H1 (cell line): Measurements from ENCODE around the gene CHCHD6. TPM values are rescaled to one million over a fixed set of nuclear protein-coding genes. Genes with fewer than 3 reads are reported as not detected.

ENCODE experiments used
- CTCF ChIA-PET: fragments of 300-600 bp; sonication (Branson Sonifier 250); formaldehyde crosslinking; loops from one replicate; lab custom pipeline; 2021; ENCODE audit not compliant: partially characterized antibody; lab: Charles Lee
- POLR2A ChIA-PET: fragments of 300-600 bp; sonication (Branson Sonifier 250); formaldehyde crosslinking; loops from one replicate; lab custom pipeline; 2021; ENCODE audit warnings: inconsistent platforms; ENCODE audit not compliant: partially characterized antibody; lab: Charles Lee
- DNase-seq, 2 experiments: peaks; one replicate each; pipeline versions ENCODE4 v3.0.0 to v3.0.0-alpha.2; 2010 to 2022; ENCODE audit warnings: low spot score in 2 of 2, low read depth in 1 of 2, mixed read lengths in 1 of 2
- FAIRE-seq: peaks from 2 replicates; lab custom pipeline; 2011; peaks lifted over from hg19 to GRCh38; lab: Jason Lieb, UNC
- H2AFZ ChIP-seq: 2 replicates; pipeline ENCODE4 v1.8.1; 2012; ENCODE audit warnings: low read length, inconsistent platforms
- H2AK5ac ChIP-seq: 2 replicates; pipeline ENCODE4 v1.6.1; 2013; ENCODE audit warnings: low read depth, low read length
- H2BK120ac ChIP-seq: replicated peaks from 2 replicates; pipeline ENCODE3; 2013; ENCODE audit warnings: low read depth, low read length, inconsistent platforms
- H2BK12ac ChIP-seq: 2 replicates; pipeline ENCODE4 v1.6.1; 2013; ENCODE audit warnings: low read depth, low read length
- H2BK15ac ChIP-seq: 2 replicates; pipeline ENCODE4 v1.6.1; 2013; ENCODE audit warnings: low read length
- H2BK20ac ChIP-seq: 2 replicates; pipeline ENCODE4 v1.6.1; 2013; ENCODE audit warnings: low read length
- H2BK5ac ChIP-seq: 2 replicates; pipeline ENCODE4 v1.6.1; 2013; ENCODE audit warnings: low read depth, low read length
- H3K14ac ChIP-seq: 2 replicates; pipeline ENCODE4 v1.6.1; 2013; ENCODE audit warnings: inconsistent platforms; ENCODE audit not compliant: insufficient read length
- H3K18ac ChIP-seq: 2 replicates; pipeline ENCODE4 v1.6.1; 2013; ENCODE audit warnings: low read length; ENCODE audit errors: extremely low read depth
- H3K23ac ChIP-seq: 2 replicates; pipeline ENCODE4 v1.6.1; 2013; ENCODE audit warnings: inconsistent platforms; ENCODE audit not compliant: insufficient read length
- H3K23me2 ChIP-seq: 2 replicates; pipeline ENCODE4 v1.6.1; 2013; ENCODE audit warnings: low read depth, low read length
- H3K27ac ChIP-seq: 2 replicates; pipeline ENCODE4 v1.6.1; 2011; ENCODE audit warnings: low read depth, low read length, inconsistent platforms
- H3K27me3 ChIP-seq, 4 experiments: replicated peaks in 1 of 4; 1 replicate in 1 of 4; 2 replicates in 3 of 4; pipeline versions ENCODE4 v1.6.1 to v1.8.1; 2011 to 2013; ENCODE audit warnings: low read length in 3 of 4, mild to moderate bottlenecking in 3 of 4, inconsistent platforms in 2 of 4, mixed read lengths in 2 of 4, moderate library complexity in 1 of 4; ENCODE audit not compliant: control insufficient read depth in 3 of 4, insufficient read depth in 3 of 4; ENCODE audit errors: extremely low read depth in 1 of 4
- H3K36me3 ChIP-seq, 4 experiments: 2 replicates each; pipeline versions ENCODE4 v1.6.1 to v1.8.1; 2011 to 2013; ENCODE audit warnings: mild to moderate bottlenecking in 4 of 4, low read length in 3 of 4, moderate library complexity in 2 of 4, control low read depth in 1 of 4, inconsistent platforms in 1 of 4; ENCODE audit not compliant: insufficient read depth in 4 of 4, control insufficient read depth in 2 of 4
- H3K4ac ChIP-seq: replicated peaks from 2 replicates; pipeline ENCODE3; 2013; ENCODE audit warnings: low read length, low read depth, mixed read lengths, inconsistent platforms; ENCODE audit not compliant: insufficient read length
- H3K4me1 ChIP-seq, 4 experiments: replicated peaks in 1 of 4; 1 replicate in 1 of 4; 2 replicates in 3 of 4; pipeline versions ENCODE4 v1.6.1 to v1.8.1; 2011 to 2013; ENCODE audit warnings: low read length in 3 of 4, inconsistent platforms in 2 of 4, mixed read lengths in 1 of 4; ENCODE audit not compliant: insufficient read depth in 4 of 4, control insufficient read depth in 3 of 4
- H3K4me2 ChIP-seq, 2 experiments: 2 replicates each; pipeline versions ENCODE4 v1.6.1 to v1.8.1; 2011 to 2013; ENCODE audit warnings: low read depth in 2 of 2, low read length in 2 of 2, control low read depth in 1 of 2, inconsistent platforms in 1 of 2, mild to moderate bottlenecking in 1 of 2; ENCODE audit not compliant: insufficient read depth in 1 of 2
- H3K4me3 ChIP-seq, 4 experiments: fragments of 200-600, 300-600 bp in 1 of 4; sonication (generic), shearing (Covaris generic), sonication (Bioruptor Twin) in 1 of 4; 2 replicates each; pipeline versions ENCODE4 v1.5.1 to v1.8.1; 2011 to 2016; ENCODE audit warnings: low read length in 4 of 4, low read depth in 3 of 4, control low read depth in 2 of 4, inconsistent platforms in 2 of 4, mild to moderate bottlenecking in 2 of 4, mixed read lengths in 1 of 4, moderate library complexity in 1 of 4; ENCODE audit not compliant: insufficient read depth in 2 of 4; ENCODE audit errors: extremely low read depth in 1 of 4
- H3K56ac ChIP-seq: replicated peaks from 2 replicates; pipeline ENCODE3; 2013; ENCODE audit warnings: low read depth, mild to moderate bottlenecking, mixed read lengths, low read length, inconsistent platforms; ENCODE audit not compliant: insufficient read length
- H3K79me1 ChIP-seq: 2 replicates; pipeline ENCODE4 v1.6.1; 2013; ENCODE audit warnings: low read depth, low read length, control low read depth
- H3K79me2 ChIP-seq, 2 experiments: 2 replicates each; pipeline versions ENCODE4 v1.6.1 to v1.8.1; 2012 to 2013; ENCODE audit warnings: low read length in 2 of 2, mild to moderate bottlenecking in 2 of 2, inconsistent platforms in 1 of 2; ENCODE audit not compliant: insufficient read depth in 2 of 2, control insufficient read depth in 1 of 2
- H3K9ac ChIP-seq, 4 experiments: replicated peaks in 1 of 4; 1 replicate in 1 of 4; 2 replicates in 3 of 4; pipeline versions ENCODE4 v1.6.1 to v1.8.1; 2011 to 2013; ENCODE audit warnings: low read depth in 3 of 4, low read length in 3 of 4, control low read depth in 2 of 4, mild to moderate bottlenecking in 2 of 4, moderate library complexity in 2 of 4, inconsistent platforms in 1 of 4; ENCODE audit errors: extremely low read depth in 1 of 4
- H3K9me3 ChIP-seq, 2 experiments: 2 replicates each; pipeline versions ENCODE4 v1.6.1 to v1.8.1; 2012 to 2013; ENCODE audit warnings: mild to moderate bottlenecking in 2 of 2, moderate library complexity in 2 of 2, control low read depth in 1 of 2, inconsistent platforms in 1 of 2, low read depth in 1 of 2, low read length in 1 of 2, mixed read lengths in 1 of 2; ENCODE audit not compliant: insufficient read depth in 2 of 2
- H4K20me1 ChIP-seq, 2 experiments: replicated peaks in 1 of 2; 2 replicates each; pipeline versions ENCODE3 to v1.8.1; 2011 to 2013; ENCODE audit warnings: inconsistent platforms in 2 of 2, low read length in 2 of 2, mild to moderate bottlenecking in 1 of 2; ENCODE audit not compliant: insufficient read depth in 2 of 2, control insufficient read depth in 1 of 2
- H4K5ac ChIP-seq: 2 replicates; pipeline ENCODE4 v1.6.1; 2013; ENCODE audit warnings: low read length, low read depth, mixed read lengths, inconsistent platforms; ENCODE audit not compliant: insufficient read length
- H4K8ac ChIP-seq: 2 replicates; pipeline ENCODE4 v1.8.0; 2013; ENCODE audit warnings: mild to moderate bottlenecking, moderate library complexity, low read length, inconsistent platforms; ENCODE audit not compliant: insufficient read depth; ENCODE audit errors: extremely low read depth
- H4K91ac ChIP-seq: replicated peaks from 2 replicates; pipeline ENCODE3; 2013; ENCODE audit warnings: low read length, mixed read lengths, inconsistent platforms; ENCODE audit not compliant: insufficient read length
- ATF3 ChIP-seq: IDR thresholded peaks from 2 replicates; pipeline ENCODE4 v1.6.1; 2011; ENCODE audit warnings: low read depth, mild to moderate bottlenecking, low read length; ENCODE audit not compliant: insufficient read depth
- CBX8 ChIP-seq: fragments of 300-800, 300-1000 bp; sonication (generic); IDR thresholded peaks from 2 replicates; pipeline ENCODE4 v1.7.1; 2016; ENCODE audit warnings: low read depth, low read length, borderline replicate concordance
- CHD2 ChIP-seq: IDR thresholded peaks from 2 replicates; pipeline ENCODE4 v1.6.1; 2012; ENCODE audit warnings: low read length, improper control_type of control experiment
- GTF2F1 ChIP-seq: IDR thresholded peaks from 2 replicates; pipeline ENCODE4 v1.6.1; 2012; ENCODE audit warnings: low read depth, low read length, improper control_type of control experiment, borderline replicate concordance
- JUND ChIP-seq: IDR thresholded peaks from 2 replicates; pipeline ENCODE4 v1.6.1; 2011; ENCODE audit warnings: mild to moderate bottlenecking, improper control_type of control experiment, low read length
- MAFK ChIP-seq: IDR thresholded peaks from 2 replicates; pipeline ENCODE4 v1.6.1; 2012; ENCODE audit warnings: low read depth, mild to moderate bottlenecking, improper control_type of control experiment, low read length
- NANOG ChIP-seq: IDR thresholded peaks from 2 replicates; pipeline ENCODE4 v1.6.1; 2011; ENCODE audit warnings: low read length, low read depth, mild to moderate bottlenecking, inconsistent platforms; ENCODE audit not compliant: insufficient read depth, poor library complexity, severe bottlenecking
- RFX5 ChIP-seq: IDR thresholded peaks from 2 replicates; pipeline ENCODE4 v1.6.1; 2011; ENCODE audit warnings: low read depth, low read length, improper control_type of control experiment, borderline replicate concordance
- SIN3A ChIP-seq, 2 experiments: IDR thresholded peaks in 1 of 2; conservative IDR thresholded peaks in 1 of 2; 2 replicates each; pipeline ENCODE4 v1.6.1; 2011 to 2012; ENCODE audit warnings: low read length in 2 of 2, improper control_type of control experiment in 1 of 2, low read depth in 1 of 2, mild to moderate bottlenecking in 1 of 2
- WGBS, 2 experiments: shearing (Covaris generic) in 1 of 2; methylation state at CpG; one replicate each; pipeline versions ENCODE4 v1.1.6 to v1.1.7; 2013 to 2015; ENCODE audit warnings: low lambda C conversion rate in 2 of 2, mixed read lengths in 2 of 2, inconsistent platforms in 1 of 2, low coverage in 1 of 2, missing lambda C conversion rate in 1 of 2; ENCODE audit not compliant: insufficient replicate concordance in 2 of 2, insufficient coverage in 1 of 2, insufficient read length in 1 of 2; ENCODE audit errors: extremely low coverage in 1 of 2, missing lambda C conversion rate in 1 of 2; 5-methylcytosine and 5-hydroxymethylcytosine counted together
- polyA plus RNA-seq, 7 experiments: library from polyadenylated mRNA; depleted of rRNA in 3 of 7; stranded (reverse) in 5 of 7; unstranded in 2 of 7; fragments of >200 nt in 5 of 7; fragments of 200-250 nt in 2 of 7; gene quantifications; 1 replicate in 5 of 7; 2 replicates in 1 of 7; 4 replicates in 1 of 7; pipeline versions ENCODE4 v1.2.1 to v1.2.3, GENCODE V29; 2011 to 2013; ENCODE audit warnings: missing spikeins in 2 of 7, mixed read lengths in 2 of 7
- total RNA-seq: library from RNA; stranded (reverse); fragmentation: NEBNext Ultra II Directional; extraction: Animal tissue kit (Norgen Biotek cat#: 25700); gene quantifications from 2 replicates; pipeline ENCODE4 v1.2.1, GENCODE V29; 2021
- TF ChIP-seq, protein P1 (sequence below): IDR thresholded peaks from 2 replicates; pipeline ENCODE4 v1.6.1; 2012; ENCODE audit warnings: inconsistent platforms
- TF ChIP-seq, protein P2 (sequence below): IDR thresholded peaks from 2 replicates; pipeline ENCODE4 v1.6.1; 2012; ENCODE audit warnings: inconsistent platforms

Gene CHCHD6
- total and polyA plus RNA-seq, 2 of the 8 experiments (the other 6 are each of a cell fraction or from before 2014, with no cell fraction given): 32.4 to 37.6 TPM

DNA sequence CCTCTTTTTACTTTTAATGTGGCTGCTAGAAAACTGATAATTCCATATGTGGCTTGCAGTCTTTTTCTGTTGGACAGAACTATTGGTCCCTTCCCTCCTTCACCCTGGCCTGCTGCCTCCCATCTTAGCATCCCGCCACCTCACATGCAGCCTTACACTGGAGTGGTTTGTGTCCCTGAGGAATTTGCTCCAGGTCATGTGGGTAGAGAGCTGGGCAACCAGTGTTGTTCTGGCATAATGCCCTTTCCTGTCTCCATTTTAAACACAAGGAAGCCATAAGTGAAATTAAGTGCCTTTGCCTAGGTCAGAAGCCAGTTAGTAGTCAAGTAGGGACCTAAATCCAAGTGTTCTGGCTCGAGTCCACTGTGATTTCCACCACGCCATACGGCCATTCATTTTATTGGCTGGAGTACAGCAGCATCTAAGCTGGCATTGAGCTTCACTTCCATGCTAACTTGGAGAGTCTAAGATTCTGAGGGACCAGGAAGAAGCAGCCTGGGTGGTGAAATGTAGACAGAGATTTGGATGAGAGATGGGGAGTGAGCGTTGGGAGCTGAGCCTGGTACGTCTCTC, 232.9 kb downstream of the CHCHD6 start:
- FAIRE-seq: no peak
- Histone ChIP-seq H3K4ac (no peak overlapping the region), H2BK120ac (no peak overlapping the region), H4K91ac (no peak overlapping the region), H2BK12ac (no peak overlapping the region), H2AFZ (no peak overlapping the region), H3K14ac (no peak overlapping the region), H3K79me2 (no peaks in the 10 kb centered on the region), H3K27ac (no peak overlapping the region), H2AK5ac (peak overlapping the region; percentile 29; the same call in 1 of the 2 replicates), H4K20me1 (no peaks in the 10 kb centered on the region), H3K9ac (no peak overlapping the region), H4K5ac (no peak overlapping the region), H2BK20ac (no peak overlapping the region), H3K27me3 (no peaks in the 10 kb centered on the region), H3K4me3 (no peak overlapping the region), H3K18ac (no peak overlapping the region), H3K9me3 (no peaks in the 10 kb centered on the region), H3K23me2 (no peaks in the 10 kb centered on the region), H3K79me1 (peaks cover 4% of the 10 kb centered on the region; the same call in 1 of the 2 replicates), H3K4me1 (no peaks in the 10 kb centered on the region), H2BK5ac (no peak overlapping the region), H2BK15ac (no peak overlapping the region), H3K4me2 (no peak overlapping the region), H3K23ac (no peak overlapping the region), H3K56ac (no peak overlapping the region), H4K8ac (no peak overlapping the region), H3K36me3 (no peaks in the 10 kb centered on the region)
- ChIA-PET CTCF (interaction anchor here (0.9 to 4.6 kb wide), 11 partner anchors 9 to 199 kb away, joined by 3 to 24 read pairs (median 3); no protein-coding TSS in a partner anchor), POLR2A (no interaction called here)
- DNase-seq: no peak
- 92% methylated on average over 6 of the region's 6 CpGs; no CpG with 5 or more reads in 1 of the 2 experiments for WGBS, 2 experiments
- TF ChIP-seq CHD2 (no peak), RFX5 (no peak), SIN3A (conservative IDR thresholded peaks at IDR 0.05 in 1 of 2, IDR thresholded peaks at IDR 0.05 in 1 of 2; ENCODE audit: low read depth in 1 of 2, low read length in 2 of 2) (no peak), JUND (no peak), CBX8 (no peak), ATF3 (no peak), MAFK (no peak), GTF2F1 (no peak), NANOG (no peak)
- TF ChIP-seq, protein P1, sequence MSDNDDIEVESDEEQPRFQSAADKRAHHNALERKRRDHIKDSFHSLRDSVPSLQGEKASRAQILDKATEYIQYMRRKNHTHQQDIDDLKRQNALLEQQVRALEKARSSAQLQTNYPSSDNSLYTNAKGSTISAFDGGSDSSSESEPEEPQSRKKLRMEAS: no peak
- TF ChIP-seq, protein P2, sequence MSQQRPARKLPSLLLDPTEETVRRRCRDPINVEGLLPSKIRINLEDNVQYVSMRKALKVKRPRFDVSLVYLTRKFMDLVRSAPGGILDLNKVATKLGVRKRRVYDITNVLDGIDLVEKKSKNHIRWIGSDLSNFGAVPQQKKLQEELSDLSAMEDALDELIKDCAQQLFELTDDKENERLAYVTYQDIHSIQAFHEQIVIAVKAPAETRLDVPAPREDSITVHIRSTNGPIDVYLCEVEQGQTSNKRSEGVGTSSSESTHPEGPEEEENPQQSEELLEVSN: no peak
